ENCODE results near the gene ZDHHC22.

ZDHHC22 gene

DNA sequence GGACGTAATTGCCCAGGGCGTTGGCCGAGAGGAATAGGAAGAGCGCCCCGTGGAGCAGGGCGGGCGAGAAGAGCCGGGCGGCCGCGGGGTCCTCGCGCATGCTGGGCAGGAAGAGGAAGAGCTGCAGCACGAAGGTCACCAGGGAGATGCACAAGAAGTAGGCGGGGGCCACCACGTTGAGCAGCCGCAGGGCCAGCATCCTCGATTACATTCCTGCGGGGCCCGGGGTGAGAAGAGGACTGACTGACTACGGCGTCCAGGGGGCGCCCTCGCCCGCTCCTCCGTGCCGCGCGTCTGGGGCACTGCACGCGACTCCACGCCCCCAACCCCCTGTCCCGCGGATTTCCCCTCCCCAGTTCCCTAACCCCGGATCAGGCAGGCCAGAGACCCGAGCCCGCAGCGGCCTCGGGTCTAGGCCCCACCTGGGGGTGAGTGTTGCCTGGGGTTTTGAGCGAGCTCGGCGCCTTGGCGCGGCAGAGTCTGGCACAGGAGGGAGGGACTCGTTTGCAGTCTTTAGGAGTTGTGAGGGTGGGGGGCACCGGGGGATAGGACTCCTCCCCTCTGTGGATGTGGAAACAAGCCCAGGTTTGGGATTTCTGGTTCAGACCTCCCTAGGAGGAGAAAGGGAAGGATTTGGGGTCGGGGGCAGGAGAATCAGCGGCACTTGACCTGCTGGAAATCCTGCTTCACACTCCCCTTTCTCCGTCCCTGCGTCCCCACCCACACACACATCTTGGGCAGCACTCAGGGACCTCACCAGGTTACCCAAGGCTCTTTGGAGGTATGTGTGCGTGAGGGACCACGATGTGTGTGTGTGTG is 1.8 kb downstream of the ZDHHC22 start:
- H3K9ac ChIP-seq (ENCODE audit: low read depth, low read length), result no peak overlapping the region
- H3K27me3 ChIP-seq (ENCODE audit: control insufficient read depth, insufficient read depth, low read length), result peaks cover 85% of the 10 kb centered on the region
- peak overlapping the region; percentile 89 for H3K4me2 ChIP-seq (ENCODE audit: low read length)
- H3K36me3 ChIP-seq (ENCODE audit: insufficient read depth, low read length), result no peaks in the 10 kb centered on the region
- no peak overlapping the region for H3K4me3 ChIP-seq (ENCODE audit: low read length)
- peaks cover 7% of the 10 kb centered on the region for H3K4me1 ChIP-seq (ENCODE audit: control insufficient read depth, insufficient read depth, low read length)
- no peaks in the 10 kb centered on the region for H3K9me3 ChIP-seq (replicated peaks; ENCODE audit: low read length)

DNA sequence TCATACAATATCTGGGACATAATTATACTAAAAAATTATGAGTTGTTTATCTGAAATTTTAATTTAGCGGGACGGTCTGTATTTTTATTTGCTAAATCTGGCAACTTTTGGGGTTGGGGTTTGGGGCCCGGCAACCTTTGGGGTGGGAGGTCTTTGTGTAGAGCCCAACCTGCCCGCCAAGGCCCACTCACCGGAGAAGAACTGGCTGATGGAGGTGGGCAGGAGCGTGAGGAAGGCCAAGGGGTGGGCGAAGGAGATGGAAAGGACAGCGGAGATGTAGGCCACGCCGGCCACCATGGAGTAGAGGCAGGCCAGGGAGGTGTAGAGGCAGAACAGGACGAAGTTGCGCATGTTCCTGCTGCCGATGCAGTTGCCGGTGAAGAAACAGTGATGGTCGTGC is 2.6 kb downstream of the ZDHHC22 start:
- Histone ChIP-seq H3K4me2 (ENCODE audit: low read length) (no peak overlapping the region), H3K4me3 (ENCODE audit: low read length) (no peak overlapping the region), H3K36me3 (ENCODE audit: insufficient read depth, low read length) (no peaks in the 10 kb centered on the region), H3K9ac (ENCODE audit: low read depth, low read length) (no peak overlapping the region), H3K9me3 (replicated peaks; ENCODE audit: low read length) (no peaks in the 10 kb centered on the region), H3K27me3 (ENCODE audit: control insufficient read depth, insufficient read depth, low read length) (peaks cover 85% of the 10 kb centered on the region), H3K4me1 (ENCODE audit: control insufficient read depth, insufficient read depth, low read length) (peaks cover 7% of the 10 kb centered on the region)

DNA sequence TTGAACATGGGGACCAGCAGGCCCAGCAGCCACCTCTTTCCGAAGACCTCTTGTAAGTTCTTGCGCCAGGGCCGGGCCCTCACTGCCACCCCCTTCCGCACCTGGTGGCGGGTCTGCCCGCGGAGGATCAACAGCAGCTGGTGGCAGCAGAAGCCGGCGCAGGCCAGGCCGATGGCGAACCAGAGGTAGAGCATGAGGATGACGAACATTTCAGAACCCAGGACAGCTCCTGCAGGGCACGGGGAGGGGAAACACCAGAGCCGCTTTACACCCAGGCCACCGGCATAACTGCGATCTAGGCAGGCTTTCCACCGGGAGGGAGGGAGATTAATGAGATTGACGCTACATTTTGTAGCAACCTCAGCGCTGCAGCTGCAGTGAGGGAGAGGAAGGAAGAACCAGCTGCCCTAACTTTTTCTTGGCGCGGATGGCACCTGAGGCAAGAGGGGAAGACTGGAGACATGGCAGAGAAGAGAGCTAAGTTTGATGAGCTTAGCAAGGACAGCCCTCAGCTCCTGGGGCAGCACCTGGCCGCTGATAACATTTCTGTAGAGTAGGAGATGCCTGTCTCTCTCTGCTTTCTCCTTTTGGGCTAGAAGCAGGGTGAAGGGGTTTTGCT is 7.8 kb downstream of the ZDHHC22 start:
- H3K4me1 ChIP-seq (ENCODE audit: control insufficient read depth, insufficient read depth, low read length), result no peaks in the 10 kb centered on the region

DNA sequence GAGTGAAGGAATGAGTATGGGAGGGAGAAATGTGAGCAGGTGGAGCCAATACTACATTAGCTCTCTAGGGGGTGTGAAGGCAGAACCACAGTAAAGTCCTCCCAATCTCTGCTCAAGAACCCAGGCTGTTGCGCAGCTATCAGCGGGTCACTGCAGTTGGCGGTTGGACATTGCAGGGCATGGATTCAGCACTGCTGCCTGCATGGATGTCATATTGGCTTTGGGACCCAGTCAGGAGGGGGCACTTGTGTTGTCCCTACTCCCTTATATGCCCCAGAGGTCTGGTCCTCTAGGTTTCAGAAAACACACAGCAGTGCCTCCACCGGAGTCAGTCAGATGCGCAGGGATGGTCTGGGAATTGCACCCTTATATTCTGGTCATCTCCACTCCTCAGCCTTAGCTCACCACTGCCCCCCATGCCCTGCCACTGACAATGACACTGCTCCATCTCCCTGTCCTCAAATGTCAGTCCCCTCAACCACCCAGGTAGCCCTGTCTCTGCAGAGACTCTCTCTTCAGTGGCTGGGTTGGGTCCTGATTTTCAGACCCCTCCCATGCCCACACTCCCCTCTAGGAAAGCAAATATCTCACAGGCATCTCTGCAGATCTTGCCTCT is 9.6 kb downstream of the ZDHHC22 start:
- Histone ChIP-seq H3K4me3 (ENCODE audit: low read length) (no peak overlapping the region), H3K27me3 (ENCODE audit: control insufficient read depth, insufficient read depth, low read length) (peaks cover 67% of the 10 kb centered on the region), H3K36me3 (ENCODE audit: insufficient read depth, low read length) (no peaks in the 10 kb centered on the region), H3K4me2 (ENCODE audit: low read length) (no peak overlapping the region), H3K9me3 (replicated peaks; ENCODE audit: low read length) (no peaks in the 10 kb centered on the region), H3K4me1 (ENCODE audit: control insufficient read depth, insufficient read depth, low read length) (no peaks in the 10 kb centered on the region), H3K9ac (ENCODE audit: low read depth, low read length) (no peak overlapping the region)

More for the DNA sequence above, 7.8 kb downstream of the ZDHHC22 start:
- H3K9ac ChIP-seq (ENCODE audit: low read depth, low read length), result no peak overlapping the region
- no peaks in the 10 kb centered on the region for H3K36me3 ChIP-seq (ENCODE audit: insufficient read depth, low read length)
- H3K4me2 ChIP-seq (ENCODE audit: low read length), result no peak overlapping the region
- no peaks in the 10 kb centered on the region for H3K9me3 ChIP-seq (replicated peaks; ENCODE audit: low read length)
- peaks cover 61% of the 10 kb centered on the region for H3K27me3 ChIP-seq (ENCODE audit: control insufficient read depth, insufficient read depth, low read length)
- H3K4me3 ChIP-seq (ENCODE audit: low read length), result no peak overlapping the region

DNA sequence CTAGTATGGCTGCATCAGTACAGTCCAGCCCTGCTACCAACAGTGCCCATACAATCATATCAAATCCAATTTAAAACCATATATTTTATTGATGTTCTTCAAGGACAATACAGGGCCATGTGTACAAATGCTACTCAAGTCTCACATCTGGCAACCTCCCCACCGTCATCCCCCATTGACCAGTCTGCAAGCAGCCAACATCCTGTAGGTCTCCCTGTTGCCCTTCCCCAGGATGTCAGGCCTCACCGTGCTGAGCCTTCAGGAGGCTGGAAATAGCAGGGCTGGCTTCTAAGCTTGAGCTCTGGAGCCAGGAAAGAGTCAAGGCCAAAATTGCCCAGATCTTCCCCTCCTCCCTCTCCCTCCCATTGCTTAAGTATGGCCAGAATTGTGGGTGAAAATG is 10.4 kb downstream of the ZDHHC22 start:
- no peaks in the 10 kb centered on the region for H3K36me3 ChIP-seq (ENCODE audit: insufficient read depth, low read length)
- no peaks in the 10 kb centered on the region for H3K4me1 ChIP-seq (ENCODE audit: control insufficient read depth, insufficient read depth, low read length)
- H3K9ac ChIP-seq (ENCODE audit: low read depth, low read length), result no peak overlapping the region
- no peak overlapping the region for H3K4me2 ChIP-seq (ENCODE audit: low read length)
- no peaks in the 10 kb centered on the region for H3K9me3 ChIP-seq (replicated peaks; ENCODE audit: low read length)
- H3K4me3 ChIP-seq (ENCODE audit: low read length), result no peak overlapping the region
- H3K27me3 ChIP-seq (ENCODE audit: control insufficient read depth, insufficient read depth, low read length), result peaks cover 69% of the 10 kb centered on the region

DNA sequence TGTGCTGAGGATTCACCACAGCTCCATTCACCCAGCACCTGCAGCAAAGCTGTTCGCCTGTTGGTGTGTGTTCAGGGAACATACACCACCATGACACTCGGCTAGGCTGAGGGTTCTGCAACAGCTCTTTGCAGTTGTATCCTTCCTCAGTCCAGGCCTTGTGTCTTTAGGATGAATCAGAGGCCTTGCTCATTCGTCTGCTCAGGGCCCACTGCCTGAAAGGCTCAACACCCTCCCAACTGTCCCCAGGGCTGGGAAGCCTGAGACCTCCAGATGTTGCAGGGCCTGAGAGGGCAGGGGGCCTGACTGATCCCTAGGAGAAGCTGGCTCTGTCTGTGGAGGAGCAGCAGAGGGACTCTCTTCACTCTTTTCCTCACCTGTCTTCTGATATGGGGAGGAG is 11.2 kb downstream of the ZDHHC22 start:
- Histone ChIP-seq H3K9me3 (replicated peaks; ENCODE audit: low read length) (no peaks in the 10 kb centered on the region), H3K4me1 (ENCODE audit: control insufficient read depth, insufficient read depth, low read length) (no peaks in the 10 kb centered on the region), H3K4me2 (ENCODE audit: low read length) (no peak overlapping the region), H3K9ac (ENCODE audit: low read depth, low read length) (no peak overlapping the region), H3K27me3 (ENCODE audit: control insufficient read depth, insufficient read depth, low read length) (peaks cover 69% of the 10 kb centered on the region), H3K36me3 (ENCODE audit: insufficient read depth, low read length) (no peaks in the 10 kb centered on the region), H3K4me3 (ENCODE audit: low read length) (no peak overlapping the region)

DNA sequence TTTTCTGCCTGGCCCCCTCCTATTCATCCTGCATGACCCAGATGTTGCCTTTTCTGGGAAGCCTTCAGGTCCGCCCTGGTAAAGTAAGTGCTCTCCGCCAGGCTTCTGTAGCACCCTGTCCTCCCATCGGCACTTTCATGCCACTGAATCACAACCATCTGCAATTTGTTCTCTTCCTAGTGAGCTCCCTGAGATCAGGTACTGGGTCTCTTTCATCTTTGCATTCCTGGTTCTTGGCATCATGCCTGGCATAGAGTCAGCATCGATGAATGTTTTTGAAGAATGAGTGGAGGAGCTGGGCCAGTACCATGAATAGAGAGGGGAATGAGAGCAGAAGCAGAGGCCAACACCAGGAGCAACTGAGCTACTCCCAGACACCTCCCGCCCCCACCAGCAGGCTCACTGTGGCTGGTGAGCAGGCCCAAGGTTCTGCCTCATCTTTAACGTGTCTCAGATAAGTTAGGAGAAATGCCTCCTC is 13.1 kb downstream of the ZDHHC22 start:
- no peak overlapping the region for H3K4me2 ChIP-seq (ENCODE audit: low read length)
- H3K36me3 ChIP-seq (ENCODE audit: insufficient read depth, low read length), result no peaks in the 10 kb centered on the region
- H3K9me3 ChIP-seq (replicated peaks; ENCODE audit: low read length), result no peaks in the 10 kb centered on the region
- H3K4me3 ChIP-seq (ENCODE audit: low read length), result no peak overlapping the region
- H3K4me1 ChIP-seq (ENCODE audit: control insufficient read depth, insufficient read depth, low read length), result peaks cover 8% of the 10 kb centered on the region
- H3K9ac ChIP-seq (ENCODE audit: low read depth, low read length), result no peak overlapping the region
- H3K27me3 ChIP-seq (ENCODE audit: control insufficient read depth, insufficient read depth, low read length), result peaks cover 71% of the 10 kb centered on the region

DNA sequence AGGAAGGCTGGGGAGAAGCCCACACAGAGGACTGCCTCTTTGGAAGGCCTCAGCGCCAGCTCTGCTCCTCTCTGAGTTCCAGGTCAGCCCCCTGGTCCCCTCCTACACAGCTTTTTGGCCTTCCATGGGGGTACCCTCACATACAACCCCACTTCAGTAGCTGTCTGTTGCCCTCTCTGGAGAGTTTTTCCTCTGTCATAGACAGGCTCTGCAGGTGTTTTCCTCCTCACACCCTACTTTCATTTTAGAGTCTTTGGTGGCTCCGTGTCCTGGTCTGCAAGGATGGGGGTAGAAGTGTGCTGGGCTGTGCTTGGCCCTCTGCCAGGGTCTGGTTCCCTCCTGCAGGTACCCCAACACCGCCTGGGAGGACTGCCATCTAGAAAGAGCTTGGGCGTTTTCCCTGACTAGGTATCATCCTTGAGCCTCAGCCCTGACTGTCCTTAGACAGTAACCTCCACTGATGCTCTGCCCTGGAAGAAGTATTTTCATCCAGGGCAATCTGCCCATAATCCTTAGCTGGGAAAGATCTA is 15.1 kb downstream of the ZDHHC22 start:
- Histone ChIP-seq H3K27me3 (ENCODE audit: control insufficient read depth, insufficient read depth, low read length) (peaks cover 66% of the 10 kb centered on the region), H3K4me3 (ENCODE audit: low read length) (no peak overlapping the region)

DNA sequence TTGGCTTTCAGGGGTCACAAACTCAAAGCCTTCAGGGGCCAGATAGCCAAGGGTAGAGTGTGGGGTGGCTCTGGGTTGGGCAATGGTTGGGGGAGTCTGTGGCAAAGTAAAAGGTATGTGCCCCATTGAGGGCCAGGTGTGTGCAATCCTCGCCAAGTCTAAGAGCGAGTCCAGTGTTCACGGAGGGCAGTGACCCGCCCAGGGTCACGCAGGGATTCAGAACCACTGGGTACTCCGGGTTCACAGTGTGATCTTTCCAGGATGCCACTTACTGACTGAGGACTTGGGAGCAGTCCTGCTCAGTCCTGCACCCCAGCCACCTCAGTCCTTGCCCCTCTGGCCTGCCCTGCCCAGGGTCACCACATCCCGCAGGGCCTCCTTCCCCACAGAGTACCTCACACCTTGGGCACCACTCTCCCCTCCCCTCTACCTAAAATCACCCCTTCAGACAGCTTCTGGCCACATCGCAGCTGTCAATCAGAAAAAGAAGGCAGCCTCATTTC is 15.7 kb downstream of the ZDHHC22 start:
- Histone ChIP-seq H3K4me3 (ENCODE audit: low read length) (no peak overlapping the region), H3K4me2 (ENCODE audit: low read length) (no peak overlapping the region), H3K36me3 (ENCODE audit: insufficient read depth, low read length) (no peaks in the 10 kb centered on the region), H3K9me3 (replicated peaks; ENCODE audit: low read length) (no peaks in the 10 kb centered on the region), H3K27me3 (ENCODE audit: control insufficient read depth, insufficient read depth, low read length) (peaks cover 66% of the 10 kb centered on the region), H3K4me1 (ENCODE audit: control insufficient read depth, insufficient read depth, low read length) (peaks cover 8% of the 10 kb centered on the region), H3K9ac (ENCODE audit: low read depth, low read length) (no peak overlapping the region)

More for the DNA sequence above, 15.1 kb downstream of the ZDHHC22 start:
- Histone ChIP-seq H3K36me3 (ENCODE audit: insufficient read depth, low read length) (no peaks in the 10 kb centered on the region), H3K9ac (ENCODE audit: low read depth, low read length) (no peak overlapping the region), H3K4me1 (ENCODE audit: control insufficient read depth, insufficient read depth, low read length) (peaks cover 8% of the 10 kb centered on the region), H3K4me2 (ENCODE audit: low read length) (no peak overlapping the region), H3K9me3 (replicated peaks; ENCODE audit: low read length) (no peaks in the 10 kb centered on the region)

DNA sequence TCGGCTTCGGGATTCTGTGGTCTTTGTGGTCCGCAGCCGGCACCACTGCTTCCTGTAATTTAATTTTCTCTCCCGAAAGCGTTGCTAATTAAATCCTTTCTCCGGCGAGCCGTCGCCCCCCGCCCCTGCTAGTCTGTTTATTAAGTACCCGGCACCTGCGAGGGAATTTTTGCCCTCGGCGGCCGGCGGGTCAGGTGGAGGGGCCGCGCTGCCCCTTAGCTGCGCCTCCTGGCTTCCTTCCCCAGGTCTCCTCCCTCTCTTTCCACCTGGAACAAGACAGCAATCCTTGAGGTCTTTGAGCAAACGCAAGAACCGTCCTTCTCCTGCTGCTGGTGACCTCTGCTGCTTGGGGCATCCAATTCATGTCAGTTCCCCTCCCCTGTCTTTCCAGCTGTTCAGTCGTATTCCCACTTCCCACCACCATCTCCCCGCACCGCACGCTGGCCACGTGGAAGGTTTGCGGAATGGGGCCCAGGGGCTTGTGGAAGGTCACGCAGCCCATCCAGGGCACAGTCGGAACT is 16.2 kb downstream of the ZDHHC22 start:
- Histone ChIP-seq H3K9ac (ENCODE audit: low read depth, low read length) (no peak overlapping the region), H3K4me1 (ENCODE audit: control insufficient read depth, insufficient read depth, low read length) (peaks cover 8% of the 10 kb centered on the region), H3K36me3 (ENCODE audit: insufficient read depth, low read length) (no peaks in the 10 kb centered on the region), H3K4me3 (ENCODE audit: low read length) (peak overlapping the region; percentile 70), H3K27me3 (ENCODE audit: control insufficient read depth, insufficient read depth, low read length) (peaks cover 64% of the 10 kb centered on the region), H3K9me3 (replicated peaks; ENCODE audit: low read length) (no peaks in the 10 kb centered on the region), H3K4me2 (ENCODE audit: low read length) (peak overlapping the region; percentile 88)

All from skeletal muscle satellite cell (primary cell).